Hippocampal formation (tissue), 2 donors: ENCODE measurements around the gene ZNF740.
A peak's percentile ranks its signal among the peaks of the same experiment; 100 is the strongest.

Experiments used
- DNase-seq, 2 donors: peaks; one replicate each; lab custom pipeline; 2025; lab: John Stamatoyannopoulos, UW

The ZNF740 gene

DNA sequence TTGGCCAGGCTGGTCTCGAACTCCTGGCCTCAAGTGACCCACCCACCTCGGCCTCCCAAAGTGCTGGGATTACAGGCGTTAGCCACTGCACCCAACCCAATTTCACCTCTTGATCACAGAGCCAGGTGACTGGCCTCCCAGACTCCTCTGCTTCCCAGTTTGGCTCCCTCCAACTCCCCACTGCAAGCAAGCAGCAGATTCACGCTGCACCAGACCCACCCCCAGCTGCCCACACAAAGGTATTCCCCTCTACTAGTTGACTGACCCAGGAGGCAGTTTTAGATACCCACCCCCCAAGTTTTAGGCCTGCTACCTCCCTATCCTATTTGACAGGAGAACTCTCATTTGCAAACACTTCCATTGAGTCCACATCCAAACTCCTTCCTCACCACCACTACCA lies 46.3 kb downstream of the ZNF740 start:
- DNase-seq, result no peak

DNA sequence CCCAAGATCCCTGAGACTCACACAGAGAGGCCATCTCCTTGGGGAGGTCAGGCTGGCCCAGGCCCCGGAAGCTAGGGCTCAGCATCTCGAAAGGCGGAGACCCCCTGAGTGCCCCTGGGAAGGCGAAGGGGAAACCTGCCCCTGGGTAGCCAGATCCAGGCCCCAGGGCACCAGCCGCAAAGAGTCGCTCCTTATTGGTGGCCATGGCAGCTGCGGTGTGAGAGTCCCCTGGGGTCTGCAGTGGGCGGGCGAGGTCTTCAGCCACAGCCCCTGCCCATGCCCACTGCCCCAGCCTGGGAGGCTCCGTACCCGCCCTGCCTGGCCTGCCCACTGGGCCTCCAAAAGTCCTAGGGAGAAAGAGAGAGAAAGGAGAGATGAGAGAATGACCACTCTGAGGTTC lies 46.8 kb downstream of the ZNF740 start:
- no peak for DNase-seq

DNA sequence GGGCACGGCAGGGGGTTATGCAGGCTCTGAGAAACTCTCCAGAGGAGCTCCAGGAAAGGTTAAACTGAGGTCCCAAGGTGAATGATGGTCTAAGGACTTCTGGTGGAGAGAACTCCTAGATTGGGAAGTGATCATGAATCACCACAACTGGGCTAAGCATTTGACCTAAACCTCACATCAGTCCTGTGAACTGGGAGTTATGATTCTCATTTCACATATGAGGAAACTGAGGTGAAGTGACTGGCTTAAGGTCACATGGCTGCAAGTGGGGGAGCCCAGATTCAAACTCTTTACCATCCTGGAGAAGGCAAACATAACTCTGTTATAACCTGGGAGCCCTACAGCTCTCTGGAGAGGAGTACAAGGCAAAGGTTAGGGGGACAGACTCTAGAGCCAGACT lies 47.3 kb downstream of the ZNF740 start:
- DNase-seq, result no peak

DNA sequence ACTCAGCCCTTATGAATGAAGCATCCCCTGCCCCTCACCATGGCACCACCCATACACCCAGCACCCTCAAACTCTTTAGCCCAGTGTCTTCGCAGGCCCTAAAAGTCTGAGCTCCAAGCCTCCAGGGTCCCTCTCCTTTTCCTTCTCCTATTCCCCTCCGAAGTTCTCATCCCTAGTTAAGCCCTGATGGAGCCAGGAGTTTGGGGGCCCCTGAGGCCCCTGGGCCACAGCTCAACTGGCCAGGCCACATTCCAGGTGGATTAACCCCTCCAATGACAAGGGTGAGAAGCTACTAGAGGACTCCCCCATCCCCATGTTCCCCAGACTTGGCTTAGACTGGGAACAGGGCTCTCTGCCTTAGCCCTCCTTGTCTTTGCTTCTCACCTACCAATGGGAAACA lies 48.9 kb downstream of the ZNF740 start:
- DNase-seq, result no peak

DNA sequence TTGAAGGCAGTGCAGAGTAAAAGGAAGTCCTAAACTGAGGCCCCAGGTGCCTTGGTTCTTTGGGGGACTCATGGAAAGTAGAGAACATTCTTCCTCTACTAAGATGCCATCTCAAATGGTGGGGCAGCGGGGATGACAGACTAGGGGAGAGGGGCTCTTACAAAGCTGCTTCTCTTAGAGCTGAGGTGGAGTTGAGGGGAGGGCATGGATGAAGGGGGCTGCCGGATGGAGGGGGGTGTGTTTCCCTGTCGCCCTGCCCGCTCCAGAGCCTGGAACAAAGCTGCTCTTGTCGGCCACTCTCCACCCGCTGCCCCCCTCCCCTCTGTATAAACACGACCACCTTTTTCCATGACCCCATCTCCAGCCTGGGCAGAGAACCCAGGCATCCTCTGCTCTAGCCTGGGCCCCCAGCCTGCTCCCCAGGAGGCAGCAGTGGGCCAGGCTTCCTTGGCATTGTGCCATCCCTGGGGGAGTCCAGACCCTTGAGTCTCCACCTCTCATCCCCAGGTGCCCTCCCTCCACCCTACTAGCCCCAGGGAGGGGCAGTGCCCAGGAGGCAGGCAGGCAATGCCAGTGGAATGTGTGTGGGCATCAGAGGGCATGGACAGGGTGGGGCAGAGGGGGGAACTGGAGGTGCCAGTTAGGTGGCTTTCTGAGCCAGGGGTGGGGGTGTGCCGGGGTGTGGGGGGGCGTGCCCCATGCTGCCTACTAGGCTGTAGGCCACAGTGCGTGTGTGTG lies 49.8 kb downstream of the ZNF740 start:
- no peak for DNase-seq

DNA sequence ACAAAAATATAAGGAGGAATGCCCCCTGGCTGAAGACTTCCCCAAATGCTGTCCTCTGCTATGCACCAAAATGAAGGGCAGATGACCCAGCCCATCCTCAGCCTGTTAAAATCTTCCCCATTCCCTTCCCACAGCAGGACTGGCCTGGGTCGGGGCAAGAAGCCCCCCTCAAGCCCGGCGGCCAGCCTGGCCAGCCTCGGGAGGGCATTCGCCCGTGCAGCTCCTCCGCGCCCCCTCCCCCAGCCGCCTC lies 51.1 kb downstream of the ZNF740 start:
- no peak for DNase-seq

DNA sequence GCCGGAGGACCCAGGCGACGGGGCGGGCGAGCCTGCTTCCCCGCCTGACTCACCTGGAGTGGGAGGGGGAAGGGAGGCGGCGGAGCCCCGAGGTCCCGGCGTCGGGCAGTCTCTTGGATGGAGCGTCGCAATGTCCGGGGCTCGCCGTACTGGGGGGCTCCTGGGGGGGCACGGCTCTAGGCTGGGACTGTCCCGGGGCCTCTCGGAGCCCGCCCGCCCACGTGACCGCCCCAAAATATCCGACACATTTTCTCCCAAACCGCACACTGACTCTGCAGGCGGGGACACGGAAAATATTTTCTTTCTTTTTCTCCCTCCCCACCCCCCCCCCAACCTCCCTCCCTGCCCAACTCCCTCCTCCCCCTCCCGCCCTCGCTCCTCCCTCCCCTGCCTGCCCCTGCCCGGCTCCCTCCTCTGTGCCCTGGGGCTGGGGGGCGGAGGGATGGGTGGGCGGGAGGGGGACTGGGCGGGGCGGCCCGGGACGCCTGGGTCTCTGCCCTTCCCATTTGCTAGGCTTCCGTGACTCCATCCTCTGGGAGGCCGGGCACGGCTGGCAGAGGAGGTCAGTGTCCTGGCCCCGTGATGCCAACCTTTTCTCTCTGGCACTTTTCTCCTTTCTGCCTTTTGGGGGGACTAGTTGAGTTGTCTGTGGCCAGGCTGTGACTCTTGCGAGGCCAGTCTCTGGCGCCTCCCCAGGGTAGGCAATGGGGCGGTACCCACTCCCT lies 51.6 kb downstream of the ZNF740 start, which contains the start of gene RARG:
Gene RARG (minus strand): TSS at position 289 of the 725 bp plus-strand sequence. CDS start 4,664 bp downstream, outside the sequence.
- DNase-seq, result peak in 1 of 2 donors; percentile 64

- DNase-seq, result no peak
These were observed 52.3 kb downstream of the ZNF740 start for GRCh38 chr12:53232646-53233461.

GRCh38 chr12:53233671-53234121 lies 53.2 kb downstream of the ZNF740 start:
- no peak for DNase-seq

GRCh38 chr12:53234271-53234914 lies 53.9 kb downstream of the ZNF740 start:
- no peak for DNase-seq

GRCh38 chr12:53235164-53235563 lies 54.6 kb downstream of the ZNF740 start:
- DNase-seq, result no peak

- DNase-seq, result no peak
These were observed 55.4 kb downstream of the ZNF740 start for GRCh38 chr12:53235742-53236442.

- no peak for DNase-seq
These were observed 56.1 kb downstream of the ZNF740 start for GRCh38 chr12:53236443-53237111.

DNA sequence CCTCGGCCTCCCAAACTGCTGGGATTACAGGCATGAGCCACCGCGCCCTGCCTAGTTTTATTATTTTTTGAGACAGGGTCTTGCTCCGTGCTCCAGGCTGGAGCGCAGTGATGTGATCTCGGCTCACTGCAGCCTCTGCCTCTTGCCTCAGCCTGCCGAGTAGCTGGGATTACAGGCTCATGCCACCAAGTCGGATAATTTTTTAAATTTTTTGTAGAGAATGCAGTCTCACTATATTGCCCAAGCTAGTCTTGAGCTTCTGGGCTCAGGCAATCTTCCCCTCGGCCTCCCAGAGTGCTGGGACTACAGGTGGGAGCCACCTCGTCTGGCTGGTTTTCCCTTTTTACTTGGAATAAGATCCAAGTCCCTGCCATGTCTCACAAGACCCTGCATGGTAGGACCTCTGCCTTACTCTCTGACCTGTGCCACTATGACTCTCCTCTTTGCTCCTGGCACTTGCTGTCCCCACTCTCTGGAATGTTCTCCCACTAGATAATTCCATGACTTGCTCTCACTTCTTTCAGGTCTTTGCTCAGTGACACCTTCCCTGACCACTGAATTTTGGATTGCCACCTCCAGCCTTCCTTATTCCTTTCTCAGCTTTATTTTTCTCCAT lies 59.2 kb downstream of the ZNF740 start:
- DNase-seq, result no peak

GRCh38 chr12:53241623-53242412 lies 61.3 kb downstream of the ZNF740 start:
- DNase-seq, result no peak

DNA sequence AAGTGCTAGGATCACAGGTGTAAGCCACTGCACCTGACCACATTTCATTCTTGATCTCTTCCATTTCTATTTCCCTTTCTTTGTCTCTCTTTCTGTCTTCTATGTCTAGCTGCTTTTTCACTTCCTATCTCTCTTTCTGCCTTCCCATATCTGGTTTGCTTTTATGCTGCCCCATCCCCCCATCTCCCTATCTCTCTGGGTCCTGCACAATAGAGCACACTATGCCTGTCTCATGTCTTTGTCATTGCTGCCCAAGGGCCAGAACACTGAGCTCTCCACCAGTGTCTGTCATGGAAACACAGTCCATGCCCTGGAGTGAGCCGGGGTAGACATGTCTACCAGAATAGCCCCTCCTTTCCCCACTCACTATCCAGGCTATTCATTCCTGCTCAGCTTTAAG lies 63.8 kb downstream of the ZNF740 start:
- no peak for DNase-seq
